Activated CD4-positive, CD25-positive, alpha-beta regulatory T cell treated with anti-CD3 and anti-CD28 coated beads, Interleukin-2, amount 50 U/mL, for 24 hours (primary cell): ENCODE results near the gene TMOD2.

Experiments used
- ATAC-seq, 2 donors: fragments of 150-1000 bp; cut with Tn5 transposase; one replicate each; pipeline ENCODE4 v1.10.0; 2021; ENCODE audit warnings: mild to moderate bottlenecking in 1 of 2, moderate library complexity in 1 of 2

TMOD2 gene

DNA sequence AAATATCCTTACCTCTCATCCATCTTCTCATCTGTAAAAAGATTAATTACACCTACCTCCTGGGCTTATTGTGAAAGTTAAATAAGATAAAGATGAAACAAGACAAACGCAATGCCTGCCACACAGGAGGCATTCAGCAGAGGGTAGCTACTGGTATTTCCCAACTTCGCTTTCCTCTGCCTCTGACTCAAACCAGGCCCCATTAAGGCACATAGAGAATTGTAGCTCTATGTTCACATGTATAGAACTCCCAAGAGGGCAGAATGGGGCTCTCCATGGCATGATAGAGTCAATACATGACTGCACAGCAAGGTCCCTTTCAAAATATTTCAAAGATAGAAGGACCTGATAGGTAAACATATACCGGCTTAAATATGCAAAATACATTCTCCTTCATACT, 15.3 kb upstream of the TMOD2 start:
- peak; percentile 29 to 37 for ATAC-seq

DNA sequence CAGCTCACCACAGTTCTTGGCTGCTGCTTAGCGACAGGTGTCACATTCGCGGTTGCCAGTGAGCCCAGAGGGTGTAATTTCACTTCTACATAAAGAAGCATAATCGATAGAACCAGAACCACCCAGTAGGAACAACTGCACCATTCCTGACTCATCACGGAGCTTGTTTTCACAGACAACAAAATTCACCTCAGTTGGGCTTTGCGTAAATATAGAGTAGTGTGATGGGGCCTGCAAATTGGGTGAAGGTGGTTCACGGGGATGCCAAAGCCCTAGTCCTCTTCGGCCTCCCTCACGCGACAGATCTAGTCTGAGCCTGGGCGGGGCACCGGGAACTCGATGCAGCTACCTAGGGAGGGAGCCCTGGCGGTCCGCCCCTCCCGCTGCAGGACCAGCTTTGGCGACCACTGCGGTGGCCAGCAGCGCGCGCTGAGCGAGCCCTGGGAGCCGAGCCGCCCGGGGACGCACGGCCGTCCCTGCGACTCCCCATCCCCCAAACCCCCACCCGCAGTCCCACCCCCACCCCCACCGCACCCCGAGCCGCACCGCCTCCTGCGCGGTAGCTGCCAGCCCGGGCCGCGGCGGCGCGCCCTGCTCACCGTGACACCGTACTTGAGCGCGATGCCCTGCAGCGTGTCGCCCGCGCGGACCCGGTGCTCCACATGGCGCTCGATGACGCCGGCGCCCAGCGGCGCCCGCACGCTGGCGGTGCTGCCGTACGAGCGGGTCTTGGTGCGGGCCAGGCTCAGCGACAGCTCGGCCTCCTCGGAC, 14.5 kb upstream of the TMOD2 start:
- ATAC-seq, result peak; percentile 49 to 55

DNA sequence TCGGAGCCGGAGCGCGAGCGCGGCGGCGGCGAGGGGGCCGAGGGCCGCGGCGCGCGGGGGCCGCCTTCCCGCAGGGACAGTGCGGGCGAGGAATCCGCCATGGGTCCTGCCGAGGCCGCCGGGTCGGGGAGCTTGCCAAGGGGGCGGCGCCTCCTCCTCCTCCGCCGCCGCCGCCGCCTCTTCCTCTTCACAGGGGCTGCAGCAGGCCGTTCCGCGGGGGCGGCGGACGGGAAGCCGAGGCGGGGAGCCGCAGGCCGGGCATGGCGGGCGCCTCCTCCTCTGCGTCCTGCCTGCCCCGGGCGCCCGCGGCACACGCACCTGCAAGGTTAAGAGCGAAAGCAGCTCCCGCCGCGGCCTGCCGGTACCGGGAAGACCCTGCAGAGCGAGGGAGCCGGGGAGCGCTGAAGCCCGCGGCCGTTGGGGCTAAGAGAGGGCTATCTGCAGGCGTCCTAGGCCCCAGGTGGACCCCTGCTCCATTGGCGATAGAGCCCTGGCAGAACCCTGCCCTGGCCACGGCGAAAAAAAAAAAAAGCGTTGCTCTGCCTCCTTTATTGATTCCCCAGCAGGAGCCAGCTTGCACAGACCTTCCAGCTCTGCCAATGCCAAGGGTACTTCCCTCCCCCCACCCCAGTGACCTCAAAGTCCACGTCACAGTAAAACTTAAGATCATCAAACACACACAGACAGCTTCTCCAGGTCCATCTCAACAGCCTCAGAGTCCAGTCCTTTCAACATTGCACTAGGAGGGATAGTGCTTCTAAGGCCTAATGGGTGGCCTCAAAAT, 13.7 kb upstream of the TMOD2 start, which contains the start of gene LYSMD2:
Gene LYSMD2, minus strand, starts transcription at position 134 of the 784 bp plus-strand sequence. Its CDS starts 33 bp downstream, at position 101.
- ATAC-seq, result peak; percentile 44 to 49

DNA sequence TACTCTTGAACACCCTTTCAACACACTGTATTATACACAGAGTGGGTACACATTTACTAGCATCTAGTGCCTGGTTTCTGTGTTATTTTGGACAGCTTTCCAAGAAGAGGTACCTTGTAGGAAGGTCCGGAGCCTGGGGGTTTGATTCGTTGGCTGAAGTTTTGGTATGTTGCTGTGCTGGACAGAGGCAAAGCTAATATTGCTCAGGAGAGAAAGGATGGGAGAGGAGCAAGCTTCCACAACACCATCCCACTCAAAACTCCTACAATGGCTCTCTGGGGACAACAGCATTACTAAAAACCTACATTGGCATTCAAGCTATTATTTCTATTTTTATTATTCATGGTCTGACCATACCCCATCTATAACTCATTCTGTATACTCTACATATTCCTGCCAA, 12.8 kb upstream of the TMOD2 start:
- ATAC-seq, result no peak

DNA sequence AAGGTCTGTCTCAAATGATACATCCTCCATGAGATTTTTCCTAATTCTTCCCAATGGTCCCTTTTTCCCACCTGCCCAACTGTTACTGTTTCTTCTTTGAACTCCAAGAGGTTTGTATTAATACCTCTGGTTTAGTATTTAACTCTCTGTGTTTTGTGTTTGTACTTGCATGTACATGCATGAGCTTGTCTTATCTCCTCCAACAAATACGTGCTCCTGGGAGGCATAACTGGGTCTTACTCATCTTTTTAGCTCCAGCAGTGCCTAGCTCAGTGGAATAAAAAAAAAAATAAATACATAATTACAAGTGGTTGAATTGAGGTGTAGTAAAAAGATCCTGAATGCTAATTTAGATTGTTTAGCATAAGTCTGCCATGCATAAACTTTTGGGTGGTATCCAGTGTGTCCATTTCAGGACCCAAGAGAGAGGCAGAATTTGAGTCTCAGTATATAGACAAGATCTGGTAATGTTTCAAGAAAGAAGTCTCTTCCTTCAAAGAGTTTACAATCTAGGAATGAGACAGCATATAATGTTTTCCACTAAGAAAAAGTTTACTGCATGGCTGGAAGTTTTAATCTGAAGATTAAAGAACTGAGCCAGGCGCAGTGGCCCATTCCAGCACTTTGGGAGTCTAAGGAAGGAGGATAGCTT, 12.2 kb upstream of the TMOD2 start:
- ATAC-seq, result no peak

DNA sequence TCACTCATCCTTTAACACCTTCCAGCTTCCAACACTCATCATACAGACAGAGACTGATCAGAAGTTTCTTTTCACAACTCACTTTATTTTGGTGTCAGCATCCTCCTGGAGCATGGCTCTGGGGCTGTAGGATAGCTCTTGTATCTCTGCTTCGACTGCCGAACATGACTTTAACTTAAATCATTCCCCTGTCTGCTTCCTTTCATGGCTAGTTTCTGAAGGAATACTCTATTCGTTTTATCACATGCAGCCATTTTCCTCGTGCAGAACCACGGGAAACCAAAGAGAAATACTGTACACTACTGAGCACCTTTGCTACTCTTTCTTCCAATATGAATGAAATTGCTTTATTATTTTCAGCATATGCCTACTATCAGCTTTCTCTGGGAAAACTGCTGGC, 2.1 kb upstream of the TMOD2 start:
- ATAC-seq, result no peak

DNA sequence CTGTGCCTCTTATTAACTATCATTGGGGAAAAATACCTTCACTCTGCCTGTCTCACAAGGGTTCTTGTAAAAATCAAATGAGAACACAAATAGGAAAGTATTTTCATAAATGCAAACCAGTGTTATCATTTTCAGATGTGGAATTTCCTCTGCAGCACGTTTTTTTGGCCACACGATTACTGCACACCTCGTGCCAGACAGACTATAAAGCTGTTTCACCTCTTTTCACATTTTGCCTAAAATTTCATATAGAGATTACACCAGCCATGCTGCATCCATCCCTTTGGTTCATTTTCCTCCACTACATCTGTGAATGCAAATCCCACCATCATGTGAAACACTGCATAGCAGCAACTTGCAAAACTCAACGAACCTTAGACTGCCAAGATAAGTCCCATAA, 1.2 kb upstream of the TMOD2 start:
- no peak for ATAC-seq

DNA sequence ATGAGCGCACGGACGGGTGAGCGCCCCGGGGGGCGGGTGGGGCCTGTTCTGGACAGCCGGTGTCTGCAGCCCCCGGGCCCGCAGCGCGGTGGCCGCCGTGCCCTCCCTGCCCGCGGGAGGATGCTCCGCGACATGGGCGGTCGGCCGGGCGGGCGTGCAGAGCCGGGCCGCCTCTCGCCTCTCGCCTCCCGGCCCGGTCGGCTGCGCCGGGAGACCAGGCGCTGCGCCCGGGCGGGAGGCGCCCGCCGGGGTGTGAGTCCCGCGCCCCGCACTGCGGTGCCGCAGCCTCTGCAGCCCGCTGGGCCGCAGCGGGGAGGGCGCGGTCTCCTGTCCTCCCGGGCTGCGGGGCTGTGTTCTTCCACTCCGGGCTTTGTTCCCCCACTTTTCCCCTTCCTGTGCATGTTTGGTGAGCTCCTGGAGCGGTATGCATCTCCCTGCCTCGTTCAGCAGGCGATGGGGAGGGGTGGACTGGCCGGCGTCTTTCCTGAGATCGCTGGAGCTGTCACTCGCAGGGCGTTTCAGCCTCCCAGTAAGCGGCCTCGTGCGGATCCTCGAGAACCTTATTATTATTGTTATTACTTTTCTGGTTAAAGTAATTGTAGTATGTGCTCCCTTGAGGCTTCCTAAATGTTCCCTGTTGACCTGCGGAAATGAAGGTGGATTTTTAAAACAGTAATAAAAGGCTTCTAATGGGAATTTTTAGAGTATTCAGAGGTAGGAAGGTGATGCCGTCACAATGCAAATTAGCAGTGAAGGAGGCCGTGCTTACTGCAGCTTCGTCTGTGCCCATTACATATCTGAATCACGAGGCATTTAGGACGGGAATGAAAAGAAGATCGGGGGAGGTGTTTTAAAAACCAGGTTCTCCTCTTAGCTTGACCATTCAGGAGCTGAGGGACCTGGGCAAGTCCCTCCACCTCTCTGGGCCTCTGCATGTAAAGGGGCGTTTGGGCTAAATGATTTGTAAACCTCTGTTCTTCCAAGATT, 593 bp downstream of the TMOD2 start:
- peak; percentile 44 to 55 for ATAC-seq

DNA sequence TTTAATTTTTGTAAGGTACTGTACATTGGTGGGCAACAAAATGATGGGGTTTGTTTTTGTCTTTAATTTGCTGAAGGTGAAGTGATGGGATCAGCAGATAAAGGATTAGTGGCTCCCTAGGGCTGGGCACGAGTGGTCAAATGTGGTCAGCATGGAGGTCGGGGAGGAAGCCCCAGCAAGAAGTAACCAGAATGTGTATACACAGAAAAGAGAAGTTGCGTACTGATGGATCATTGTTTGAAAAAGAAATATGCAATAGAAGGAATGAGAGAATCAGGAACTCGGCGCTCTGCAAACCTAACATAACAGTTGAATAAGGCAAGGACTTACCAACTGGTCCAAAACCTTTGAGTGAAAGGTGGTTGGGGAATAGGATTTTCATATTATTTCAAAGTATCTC, 1.5 kb downstream of the TMOD2 start:
- ATAC-seq, result no peak

DNA sequence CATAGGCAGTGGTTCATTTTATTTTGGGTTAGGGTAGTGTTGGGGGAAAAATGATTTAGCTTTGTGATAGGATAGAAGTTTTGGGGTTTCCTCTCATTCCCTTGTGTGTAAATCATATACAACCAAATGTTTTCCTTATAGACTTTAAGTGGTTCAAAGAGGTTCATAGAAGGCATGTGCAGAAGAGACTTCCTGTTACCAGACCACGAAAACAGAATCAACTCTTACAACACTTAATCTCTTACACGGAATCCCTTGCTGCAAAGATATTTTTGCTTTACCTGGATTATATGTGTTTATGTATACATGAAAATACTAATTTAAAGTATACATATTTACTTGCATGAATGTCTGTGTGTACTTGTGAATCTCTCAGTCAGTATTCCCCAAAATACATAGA, 2.9 kb downstream of the TMOD2 start:
- ATAC-seq, result no peak

DNA sequence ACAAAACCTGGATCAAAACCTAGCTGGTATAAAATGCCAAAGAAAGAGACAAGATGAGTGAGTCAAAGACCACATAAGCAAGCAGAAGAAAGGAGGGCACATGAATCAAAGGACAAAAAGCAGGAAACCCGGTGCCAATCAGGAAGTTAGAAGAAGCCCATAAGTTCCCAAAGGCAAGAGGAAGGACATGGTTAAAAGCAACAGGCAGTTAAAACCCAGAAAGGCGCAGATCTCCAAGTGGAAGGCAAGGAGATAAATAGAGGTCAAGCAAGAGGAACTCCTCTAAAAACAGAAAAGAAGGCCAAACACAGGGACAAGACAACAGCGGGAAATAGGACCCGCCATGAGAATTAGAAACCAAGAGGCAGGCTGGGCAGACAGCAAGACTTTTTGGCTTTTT, 4.4 kb downstream of the TMOD2 start:
- ATAC-seq, result no peak

DNA sequence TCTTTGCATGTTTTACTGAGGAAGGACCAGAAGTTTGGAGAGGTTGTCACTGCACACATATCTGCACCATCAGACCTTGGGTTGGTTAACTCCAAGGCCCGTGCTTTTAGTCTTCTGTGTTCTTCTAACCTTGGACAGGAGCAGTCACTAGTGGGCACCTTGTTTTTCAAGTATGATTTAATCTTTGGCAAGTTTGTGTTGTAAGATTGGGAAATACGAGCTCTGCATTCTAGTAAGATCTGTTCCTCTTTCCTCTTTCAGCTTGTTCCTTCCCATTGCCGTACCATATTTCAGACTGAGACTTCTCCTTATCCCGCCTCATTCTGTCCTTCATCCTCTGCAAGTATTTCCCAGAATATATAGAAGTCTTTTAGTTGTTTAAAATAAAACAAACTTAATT, 5.1 kb downstream of the TMOD2 start:
- ATAC-seq, result no peak

DNA sequence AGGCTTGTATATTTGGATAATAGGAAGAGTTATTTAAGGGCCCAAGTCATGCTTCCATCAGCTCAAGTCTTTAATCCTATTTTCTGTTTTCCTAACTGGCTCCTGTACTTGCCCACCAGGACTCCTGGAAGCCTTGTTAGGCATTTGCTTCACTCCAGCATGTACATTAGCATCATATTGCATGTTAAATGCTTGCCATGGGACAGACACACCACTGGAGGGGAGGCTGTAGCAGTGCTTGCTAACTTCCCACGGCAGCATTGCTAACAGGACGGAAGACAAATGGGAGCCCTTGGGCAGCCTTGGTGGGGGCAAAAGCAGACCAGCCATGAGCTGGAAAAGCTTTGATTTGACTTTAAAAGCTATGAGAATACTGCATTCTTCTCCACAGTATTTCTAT, 6.1 kb downstream of the TMOD2 start:
- ATAC-seq, result no peak

DNA sequence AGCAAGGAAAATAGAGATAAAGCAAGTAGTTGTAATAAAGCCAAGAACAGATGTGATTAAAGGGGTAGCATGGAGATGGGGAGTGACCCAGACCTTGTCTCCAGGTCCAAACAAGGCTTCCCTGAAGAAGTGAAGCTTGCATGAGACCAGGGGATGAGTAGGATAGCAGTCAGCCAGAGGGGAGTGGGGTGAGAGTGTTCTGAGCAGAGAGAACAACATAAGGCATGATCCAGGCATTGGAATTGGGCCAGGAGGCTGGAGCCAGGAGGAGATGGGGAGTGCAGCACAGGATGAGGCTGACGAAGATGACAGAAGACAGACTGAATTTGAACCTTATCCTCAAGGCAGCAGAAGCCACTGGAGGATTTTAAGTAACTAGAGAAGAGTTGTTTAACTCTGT, 7.2 kb downstream of the TMOD2 start:
- ATAC-seq, result no peak

DNA sequence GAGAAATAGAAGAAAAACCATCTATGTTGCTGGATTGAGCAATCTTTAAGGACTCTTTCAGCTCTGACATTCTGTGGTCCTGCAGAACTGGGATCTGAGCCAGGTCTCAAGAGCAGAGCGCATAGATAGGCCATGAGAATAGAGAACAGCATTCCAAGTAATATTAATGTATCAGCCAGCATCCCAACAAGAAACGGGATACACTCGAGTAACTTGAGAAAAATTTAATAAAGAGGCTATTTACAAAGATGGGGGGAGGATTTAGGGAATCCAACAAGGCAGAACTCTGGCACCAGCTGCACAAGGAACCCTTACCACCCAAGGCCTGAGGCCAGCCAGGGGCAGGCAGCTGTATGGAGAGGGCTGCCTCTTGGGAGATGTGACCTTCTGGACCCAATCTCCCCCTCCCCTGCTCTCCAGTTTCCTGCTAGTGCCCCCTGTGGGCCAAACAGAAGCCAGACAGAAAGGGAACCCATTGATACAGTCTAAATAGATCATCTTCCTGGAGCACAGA, 8.2 kb downstream of the TMOD2 start:
- no peak for ATAC-seq

DNA sequence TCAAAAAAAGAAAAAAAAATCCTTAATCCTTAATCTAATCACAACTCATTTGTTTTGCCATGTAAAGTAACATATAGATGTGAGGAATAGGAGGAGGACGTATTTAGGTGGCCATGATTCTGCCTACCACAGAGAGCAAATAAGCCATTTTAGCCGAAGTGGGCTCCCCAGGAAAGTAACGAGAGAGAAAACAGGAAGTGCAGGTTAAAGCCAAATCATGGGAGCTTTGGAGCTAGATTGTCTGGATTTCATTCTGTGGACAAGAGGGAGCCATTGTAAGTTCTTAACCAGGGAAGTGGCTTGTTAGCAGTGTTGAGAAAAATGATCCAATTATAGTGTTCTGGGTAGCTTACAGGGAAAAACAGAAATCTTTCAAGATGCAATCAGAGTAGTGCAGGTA, 9.4 kb downstream of the TMOD2 start:
- ATAC-seq, result no peak

DNA sequence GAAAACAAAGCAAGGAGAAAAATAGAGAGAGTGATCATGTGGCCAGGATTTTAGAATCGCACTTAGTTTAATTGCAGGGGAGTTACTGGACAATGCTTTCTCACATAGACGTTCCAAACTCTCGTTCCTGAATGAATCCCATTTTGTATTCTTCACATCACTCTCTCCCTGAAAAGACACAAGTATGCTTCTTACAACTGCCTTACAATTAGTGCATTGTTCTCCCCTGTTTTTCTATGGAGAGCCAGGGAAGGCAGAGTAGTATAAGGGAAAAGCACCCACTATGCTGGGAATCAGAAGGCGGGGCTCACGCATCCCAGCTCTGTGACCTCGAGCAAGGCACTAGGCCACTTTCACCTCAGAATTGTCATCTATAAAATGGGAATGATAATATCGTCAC, 14.4 kb downstream of the TMOD2 start:
- ATAC-seq, result no peak

DNA sequence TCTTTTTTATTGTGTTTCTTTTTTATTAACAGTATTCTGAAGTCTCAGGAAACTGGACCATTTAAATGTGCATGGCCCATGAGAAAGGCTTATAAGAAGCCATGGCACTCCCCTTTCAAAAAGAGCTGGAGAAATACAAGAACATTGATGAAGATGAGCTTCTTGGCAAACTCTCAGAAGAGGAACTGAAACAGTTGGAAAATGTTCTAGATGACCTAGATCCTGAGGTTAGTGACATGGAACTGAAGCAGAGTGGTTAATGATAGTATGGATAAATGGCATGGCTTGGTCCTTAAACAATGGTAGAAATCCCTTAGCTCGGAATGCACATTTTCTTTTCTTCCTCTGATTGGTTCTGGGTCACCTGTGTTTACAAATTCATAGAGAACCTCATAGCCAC, 14.9 kb downstream of the TMOD2 start:
- no peak for ATAC-seq

DNA sequence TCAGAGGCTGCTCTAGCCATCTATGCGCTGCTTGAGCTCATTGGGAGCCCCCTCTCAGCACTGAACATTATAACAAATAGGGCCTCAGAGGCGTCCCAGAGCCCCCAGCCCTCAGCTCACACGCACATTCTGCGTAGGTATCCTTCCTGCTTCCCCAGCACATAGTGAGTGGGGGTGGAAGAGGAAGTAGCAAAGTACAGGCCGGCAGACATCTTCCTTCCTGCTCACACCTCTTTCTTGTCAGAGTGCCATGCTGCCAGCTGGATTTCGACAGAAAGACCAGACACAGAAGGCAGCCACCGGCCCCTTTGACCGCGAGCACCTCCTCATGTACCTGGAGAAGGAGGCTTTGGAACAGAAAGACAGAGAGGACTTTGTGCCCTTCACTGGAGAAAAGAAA, 16.6 kb downstream of the TMOD2 start:
- no peak for ATAC-seq

DNA sequence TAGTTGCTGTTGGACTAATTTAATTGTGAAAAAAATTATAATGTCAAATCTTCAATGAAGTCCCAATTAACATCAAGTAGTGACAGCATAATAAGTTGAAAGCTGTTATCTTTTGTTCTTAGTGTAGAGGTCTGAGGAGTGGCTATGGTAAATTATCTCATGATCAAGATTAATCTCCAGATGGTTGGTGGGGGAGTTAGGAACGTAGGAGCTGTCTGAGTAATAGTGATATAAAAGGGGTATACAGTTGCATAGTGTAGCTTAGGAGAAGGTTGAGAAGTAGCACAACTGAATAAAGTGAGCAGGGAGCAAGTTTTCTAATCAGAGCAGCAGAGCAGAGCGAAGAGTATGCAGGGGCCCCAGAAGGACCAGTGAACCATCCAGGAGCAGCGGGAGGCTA, 19.5 kb downstream of the TMOD2 start:
- ATAC-seq, result no peak

DNA sequence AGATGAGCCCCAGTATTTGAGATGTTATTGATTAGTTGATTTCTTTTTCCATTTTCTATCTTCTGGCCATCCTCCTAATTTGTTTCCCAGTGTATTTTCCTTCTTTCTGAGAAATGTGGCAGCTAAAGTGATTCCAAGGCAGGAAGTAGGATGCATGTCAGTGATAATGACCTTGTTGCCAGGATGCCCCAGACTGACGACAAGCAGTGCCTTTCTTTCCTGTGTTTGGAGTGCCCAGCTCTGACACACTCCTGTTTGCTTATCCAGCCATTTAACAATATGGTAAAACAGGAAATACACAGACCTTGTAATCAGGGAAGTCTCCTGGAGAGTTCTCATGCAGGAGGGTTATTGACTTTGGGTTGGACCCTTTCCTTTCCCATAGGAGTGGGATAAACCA, 20.4 kb downstream of the TMOD2 start:
- ATAC-seq, result no peak

DNA sequence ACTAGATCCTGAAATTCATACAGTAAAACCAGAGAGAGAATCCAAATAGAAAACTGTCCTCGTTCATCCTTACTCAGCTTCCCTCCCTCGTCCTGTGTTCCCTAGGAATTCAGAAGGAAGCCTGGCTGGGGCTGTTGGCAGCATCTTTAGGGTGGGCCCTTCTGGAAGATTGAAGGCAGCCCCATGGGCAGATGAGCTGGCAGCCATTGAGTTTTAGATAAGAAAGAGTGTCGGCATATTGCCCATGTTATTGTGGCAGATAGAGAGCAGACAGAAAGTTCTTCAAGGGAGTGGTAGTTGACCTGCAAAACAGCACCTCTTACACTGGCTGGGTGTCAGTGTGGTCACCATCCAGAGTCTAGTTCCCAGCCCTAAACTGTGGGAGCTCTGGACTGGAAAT, 23.5 kb downstream of the TMOD2 start:
- no peak for ATAC-seq
